HEK293 (cell line): ENCODE data around the gene CILP.

Source experiments
- CTCF ChIA-PET: fragments of 350-600 bp; formaldehyde crosslinking; extraction: SDS; loops from one replicate; lab custom pipeline; 2021; ENCODE audit warnings: antibody characterized with exemption; lab: Yijun Ruan, JAX
- POLR2A ChIA-PET: fragments of 300-600 bp; formaldehyde crosslinking; extraction: SDS; loops from one replicate; lab custom pipeline; 2020; ENCODE audit warnings: antibody characterized with exemption, inconsistent platforms; lab: Yijun Ruan, JAX
- H3K27ac ChIP-seq: fragments of 200-500 bp; sonication (Bioruptor generic); 2 replicates; pipeline ENCODE4 v1.5.1; 2014; ENCODE audit warnings: low read depth, low read length, control low read depth, inconsistent platforms; ENCODE audit errors: extremely low read depth
- H3K36me3 ChIP-seq, 2 experiments: fragments of 200-500 bp in 1 of 2; sonication (Bioruptor generic) in 1 of 2; 1 replicate in 1 of 2; 2 replicates in 1 of 2; pipeline ENCODE4 v1.5.1; 2014 to 2017; ENCODE audit warnings: inconsistent platforms in 2 of 2, low read length in 2 of 2; ENCODE audit not compliant: control insufficient read depth in 2 of 2, insufficient read depth in 1 of 2
- H3K4me1 ChIP-seq: fragments of 200-500 bp; sonication (Bioruptor generic); 2 replicates; pipeline ENCODE4 v1.5.1; 2014; ENCODE audit warnings: mild to moderate bottlenecking, low read length, inconsistent platforms; ENCODE audit not compliant: control insufficient read depth, insufficient read depth
- H3K4me3 ChIP-seq: 2 replicates; pipeline ENCODE4 v1.5.1; 2011; ENCODE audit warnings: low read depth, mild to moderate bottlenecking, control low read depth, low read length, moderate library complexity
- H3K9me3 ChIP-seq: fragments of 200-500 bp; sonication (Bioruptor generic); 2 replicates; pipeline ENCODE4 v1.5.1; 2014; ENCODE audit warnings: low read depth, low read length, inconsistent platforms; ENCODE audit not compliant: control insufficient read depth, insufficient read depth
- SCRT2 ChIP-seq: fragments of 450-650 bp; formaldehyde crosslinking; IDR thresholded peaks from 2 replicates; pipeline ENCODE4 v1.5.1; 2016; ENCODE audit warnings: missing biosample characterization, missing genetic modification characterization
- ZNF184 ChIP-seq: fragments of 450-650 bp; IDR thresholded peaks from 2 replicates; pipeline ENCODE4 v1.5.1; 2018; ENCODE audit warnings: missing biosample characterization, mild to moderate bottlenecking, missing genetic modification characterization

CILP gene

GRCh38 chr15:65146438-65146837 lies 64.8 kb downstream of the CILP start:
- Histone ChIP-seq H3K4me3 (no peak overlapping the region), H3K36me3 (peaks cover 18 to 26% of the 10 kb centered on the region in 2 experiments), H3K4me1 (no peaks in the 10 kb centered on the region), H3K9me3 (no peaks in the 10 kb centered on the region), H3K27ac (no peak overlapping the region)
- TF ChIP-seq SCRT2 (peak; percentile 64; the same call in 1 of the 2 replicates), ZNF184 (tag by site-specific recombination) (no peak)
- POLR2A ChIA-PET: no interaction called here
- CTCF ChIA-PET: no interaction called here
